HepG2 (cell line): ENCODE data around the gene TMEM129. TPM values are rescaled to one million over a fixed set of nuclear protein-coding genes. Genes with fewer than 3 reads are reported as not detected.

Source experiments
- CAMTA2 ChIP-seq: sonication (generic); formaldehyde crosslinking; IDR thresholded peaks from 2 replicates; pipeline ENCODE4 v1.4.0; 2020; ENCODE audit warnings: mild to moderate bottlenecking, missing genetic modification reagents, borderline replicate concordance
- CCAR2 ChIP-seq: fragments of 200-400 bp; formaldehyde crosslinking; optimal IDR thresholded peaks from 2 replicates; pipeline ENCODE3; 2018; ENCODE audit warnings: low read depth, mild to moderate bottlenecking, low read length, moderate library complexity
- CREB1 ChIP-seq, 2 experiments: fragments of 450-650 bp in 1 of 2; IDR thresholded peaks; 2 replicates each; pipeline ENCODE4 v1.6.1; 2016 to 2017; ENCODE audit warnings: control low read depth in 1 of 2, mild to moderate bottlenecking in 1 of 2, missing compliant biosample characterization in 1 of 2, missing genetic modification characterization in 1 of 2
- GPN1 ChIP-seq: sonication (generic); formaldehyde crosslinking; IDR thresholded peaks from 2 replicates; pipeline ENCODE4 v1.5.1; 2020; ENCODE audit warnings: missing genetic modification reagents, borderline replicate concordance
- GRHL1 ChIP-seq: sonication (generic); formaldehyde crosslinking; conservative IDR thresholded peaks from 2 replicates; pipeline ENCODE4 v1.8.0; 2022; ENCODE audit warnings: missing genetic modification reagents
- HMG20A ChIP-seq: IDR thresholded peaks from 2 replicates; pipeline ENCODE4 v1.6.1; 2016; ENCODE audit warnings: borderline replicate concordance
- IRF1 ChIP-seq: sonication (generic); formaldehyde crosslinking; IDR thresholded peaks from 2 replicates; pipeline ENCODE4 v1.4.0; 2020; ENCODE audit warnings: low read depth, mild to moderate bottlenecking, missing genetic modification reagents
- MATR3 ChIP-seq: sonication (generic); formaldehyde crosslinking; IDR thresholded peaks from 2 replicates; pipeline ENCODE4 v1.4.0; 2020; ENCODE audit warnings: missing genetic modification reagents
- MAZ ChIP-seq, 2 experiments: sonication (generic) in 1 of 2; formaldehyde crosslinking in 1 of 2; IDR thresholded peaks; 2 replicates each; pipeline versions ENCODE4 v1.5.0 to v1.6.1; 2012 to 2020; ENCODE audit warnings: low read depth in 2 of 2, mild to moderate bottlenecking in 2 of 2, borderline replicate concordance in 1 of 2, improper control_type of control experiment in 1 of 2, low read length in 1 of 2, missing genetic modification reagents in 1 of 2, moderate library complexity in 1 of 2
- MLX ChIP-seq: IDR thresholded peaks from 2 replicates; pipeline ENCODE4 v1.6.1; 2016
- MXD4 ChIP-seq: IDR thresholded peaks from 2 replicates; pipeline ENCODE4 v1.6.1; 2016; ENCODE audit warnings: mild to moderate bottlenecking, missing biosample characterization, missing genetic modification reagents
- NAIF1 ChIP-seq: sonication (generic); formaldehyde crosslinking; IDR thresholded peaks from 2 replicates; pipeline ENCODE4 v1.5.0; 2020; ENCODE audit warnings: mild to moderate bottlenecking, missing genetic modification reagents, borderline replicate concordance
- NR2C2 ChIP-seq: sonication (generic); formaldehyde crosslinking; IDR thresholded peaks from 2 replicates; pipeline ENCODE4 v1.4.0; 2020; ENCODE audit warnings: missing genetic modification reagents, mild to moderate bottlenecking, moderate library complexity, borderline replicate concordance
- RBFOX2 ChIP-seq: fragments of 200-400 bp; formaldehyde crosslinking; IDR thresholded peaks from 2 replicates; pipeline ENCODE4 v1.6.1; 2017; ENCODE audit warnings: low read depth, mild to moderate bottlenecking, low read length
- RXRA ChIP-seq: sonication (generic); formaldehyde crosslinking; IDR thresholded peaks from 2 replicates; pipeline ENCODE4 v1.5.1; 2020; ENCODE audit warnings: missing genetic modification reagents
- SCMH1 ChIP-seq: sonication (generic); formaldehyde crosslinking; IDR thresholded peaks from 2 replicates; pipeline ENCODE4 v1.9.0; 2021; ENCODE audit warnings: missing genetic modification reagents, mild to moderate bottlenecking, borderline replicate concordance
- SIX4 ChIP-seq: sonication (generic); formaldehyde crosslinking; IDR thresholded peaks from 2 replicates; pipeline ENCODE4 v1.4.0; 2020; ENCODE audit warnings: missing genetic modification reagents
- SP140L ChIP-seq: sonication (generic); formaldehyde crosslinking; IDR thresholded peaks from 2 replicates; pipeline ENCODE4 v1.4.0; 2020; ENCODE audit warnings: missing genetic modification reagents, borderline replicate concordance
- ZFX ChIP-seq: sonication (generic); formaldehyde crosslinking; IDR thresholded peaks from 2 replicates; pipeline ENCODE4 v1.4.0; 2020; ENCODE audit warnings: mild to moderate bottlenecking, low read depth, missing genetic modification reagents, moderate library complexity
- ZMYM3 ChIP-seq: sonication (generic); formaldehyde crosslinking; IDR thresholded peaks from 2 replicates; pipeline ENCODE4 v1.5.1; 2020; ENCODE audit warnings: mild to moderate bottlenecking, missing genetic modification reagents
- ZNF143 ChIP-seq: sonication (generic); formaldehyde crosslinking; IDR thresholded peaks from 2 replicates; pipeline ENCODE4 v1.4.0; 2020; ENCODE audit warnings: missing genetic modification reagents
- ZNF256 ChIP-seq: sonication (generic); formaldehyde crosslinking; conservative IDR thresholded peaks from 2 replicates; pipeline ENCODE4 v1.4.0; 2020; ENCODE audit warnings: missing genetic modification reagents
- ZNF451 ChIP-seq: sonication (generic); formaldehyde crosslinking; IDR thresholded peaks from 2 replicates; pipeline ENCODE4 v1.5.0; 2020; ENCODE audit warnings: mild to moderate bottlenecking, missing genetic modification reagents
- ZNF543 ChIP-seq: sonication (generic); formaldehyde crosslinking; IDR thresholded peaks from 2 replicates; pipeline ENCODE4 v1.4.0; 2020; ENCODE audit warnings: mild to moderate bottlenecking, missing genetic modification reagents
- ZNF674 ChIP-seq: sonication (generic); formaldehyde crosslinking; IDR thresholded peaks from 2 replicates; pipeline ENCODE4 v1.5.0; 2020; ENCODE audit warnings: low read depth, mild to moderate bottlenecking, missing genetic modification reagents
- ZNF709 ChIP-seq: sonication (generic); formaldehyde crosslinking; IDR thresholded peaks from 2 replicates; pipeline ENCODE4 v1.5.0; 2020; ENCODE audit warnings: mild to moderate bottlenecking, missing genetic modification reagents
- ZSCAN20 ChIP-seq: sonication (generic); formaldehyde crosslinking; IDR thresholded peaks from 2 replicates; pipeline ENCODE4 v1.4.0; 2020; ENCODE audit warnings: missing genetic modification reagents, mild to moderate bottlenecking, borderline replicate concordance
- polyA plus RNA-seq, 8 experiments: library from polyadenylated mRNA; depleted of rRNA in 3 of 8; stranded (reverse) in 7 of 8; unstranded in 1 of 8; fragments of >200 nt; fragmentation: Illumina TruSeq in 4 of 8; extraction: Trizol in 4 of 8; gene quantifications; 2 replicates each; pipeline versions ENCODE4 v1.2.1 to v1.2.3, GENCODE V29; 2011 to 2016; ENCODE audit warnings: low read depth in 4 of 8, missing spikeins in 1 of 8, mixed read lengths in 1 of 8; ENCODE audit not compliant: insufficient read depth in 1 of 8
- total RNA-seq, 5 experiments: library from RNA; depleted of rRNA; stranded (reverse); fragments of >200 nt; fragmentation: Illumina TruSeq; extraction: Trizol; gene quantifications; 2 replicates each; pipeline ENCODE4 v1.2.3, GENCODE V29; 2016; ENCODE audit warnings: low read depth in 1 of 5
- TF ChIP-seq, protein P1 (sequence below): sonication (generic); formaldehyde crosslinking; IDR thresholded peaks from 2 replicates; pipeline ENCODE4 v1.4.0; 2020; ENCODE audit warnings: mild to moderate bottlenecking, missing genetic modification reagents

The TMEM129 gene
- total and polyA plus RNA-seq, 2 of the 13 experiments (the other 11 are each of a cell fraction or from before 2014, with no cell fraction given): 19.0 to 25.8 TPM

- no peak for TF ChIP-seq ZNF674 (CRISPR knock-in tag)
- TF ChIP-seq MLX (CRISPR knock-in tag): 0 out of 2 replicates have a peak, but pooled peaks have one; percentile 11
- TF ChIP-seq CREB1 (IDR thresholded peaks at IDR 0.05): no peak
- no peak for TF ChIP-seq CREB1 (CRISPR knock-in tag; IDR thresholded peaks at IDR 0.05)
- TF ChIP-seq ZNF543 (CRISPR knock-in tag): no peak
- no peak for TF ChIP-seq CCAR2
- TF ChIP-seq MATR3: no peak
- no peak for TF ChIP-seq MXD4 (CRISPR knock-in tag)
- peak; percentile 87 for TF ChIP-seq ZFX
- TF ChIP-seq NR2C2: peak; percentile 30; the same call in 1 of the 2 replicates
- TF ChIP-seq HMG20A (CRISPR knock-in tag): no peak
- TF ChIP-seq SCMH1: no peak
- TF ChIP-seq ZNF143 (CRISPR knock-in tag): peak; percentile 70; the same call in 1 of the 2 replicates
- TF ChIP-seq ZMYM3 (CRISPR knock-in tag): 0 out of 2 replicates have a peak, but pooled peaks have one; percentile 31
- no peak for TF ChIP-seq ZSCAN20 (CRISPR knock-in tag)
- no peak for TF ChIP-seq RXRA (CRISPR knock-in tag)
- TF ChIP-seq ZNF709 (CRISPR knock-in tag): peak; percentile 29; the same call in 1 of the 2 replicates
- TF ChIP-seq ZNF451 (CRISPR knock-in tag): no peak
- TF ChIP-seq GPN1 (CRISPR knock-in tag): no peak
- TF ChIP-seq, protein P1, sequence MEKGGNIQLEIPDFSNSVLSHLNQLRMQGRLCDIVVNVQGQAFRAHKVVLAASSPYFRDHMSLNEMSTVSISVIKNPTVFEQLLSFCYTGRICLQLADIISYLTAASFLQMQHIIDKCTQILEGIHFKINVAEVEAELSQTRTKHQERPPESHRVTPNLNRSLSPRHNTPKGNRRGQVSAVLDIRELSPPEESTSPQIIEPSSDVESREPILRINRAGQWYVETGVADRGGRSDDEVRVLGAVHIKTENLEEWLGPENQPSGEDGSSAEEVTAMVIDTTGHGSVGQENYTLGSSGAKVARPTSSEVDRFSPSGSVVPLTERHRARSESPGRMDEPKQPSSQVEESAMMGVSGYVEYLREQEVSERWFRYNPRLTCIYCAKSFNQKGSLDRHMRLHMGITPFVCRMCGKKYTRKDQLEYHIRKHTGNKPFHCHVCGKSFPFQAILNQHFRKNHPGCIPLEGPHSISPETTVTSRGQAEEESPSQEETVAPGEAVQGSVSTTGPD (CRISPR knock-in tag): no peak
- TF ChIP-seq IRF1 (CRISPR knock-in tag): no peak
- no peak for TF ChIP-seq SIX4 (CRISPR knock-in tag)
- TF ChIP-seq MAZ (IDR thresholded peaks at IDR 0.05; ENCODE audit: borderline replicate concordance, low read depth, low read length): no peak
- peak; percentile 0; the same call in 1 of the 2 replicates for TF ChIP-seq MAZ (CRISPR knock-in tag; IDR thresholded peaks at IDR 0.05; ENCODE audit: low read depth)
- no peak for TF ChIP-seq RBFOX2
- TF ChIP-seq SP140L (CRISPR knock-in tag): no peak
- no peak for TF ChIP-seq CAMTA2 (CRISPR knock-in tag)
- TF ChIP-seq GRHL1 (CRISPR knock-in tag): no peak
- 0 out of 2 replicates have a peak, but pooled peaks have one; percentile 34 for TF ChIP-seq ZNF256
- TF ChIP-seq NAIF1 (CRISPR knock-in tag): no peak
Measured at GRCh38 chr4:1751919-1752283, 30.8 kb upstream of the TMEM129 start (continued).
